K562 (cell line): ENCODE measurements around the gene CENPA. TPM values are rescaled to one million over a fixed set of nuclear protein-coding genes. Genes with fewer than 3 reads are reported as not detected.

Experiments
- CHD7 ChIP-seq: fragments of 200-600 bp; sonication (generic); IDR thresholded peaks from one replicate; pipeline ENCODE4 v1.6.1; 2012; ENCODE audit warnings: mild to moderate bottlenecking, low read depth, low read length, inconsistent platforms
- KDM2B ChIP-seq: fragments of 250-450 bp; sonication (Bioruptor Pico); IDR thresholded peaks from 2 replicates; pipeline ENCODE4 v1.8.0; 2021; ENCODE audit warnings: mild to moderate bottlenecking, moderate library complexity
- KLF16 ChIP-seq: IDR thresholded peaks from 2 replicates; pipeline ENCODE4 v1.6.1; 2016; ENCODE audit warnings: antibody characterized with exemption
- NCOA1 ChIP-seq: fragments of 450-650 bp; IDR thresholded peaks from 2 replicates; pipeline ENCODE4 v1.6.1; 2016; ENCODE audit warnings: low read depth
- NR3C1 ChIP-seq: sonication (generic); formaldehyde crosslinking; IDR thresholded peaks from 2 replicates; pipeline ENCODE4 v1.8.1; 2022; ENCODE audit warnings: missing genetic modification reagents
- POLR2AphosphoS2 ChIP-seq: IDR thresholded peaks from 2 replicates; pipeline ENCODE4 v1.6.1; 2012; ENCODE audit warnings: low read length, improper control_type of control experiment
- POLR2G ChIP-seq: fragments of 200-400 bp; formaldehyde crosslinking; IDR thresholded peaks from 2 replicates; pipeline ENCODE4 v1.6.1; 2017; ENCODE audit warnings: low read depth, mild to moderate bottlenecking, antibody characterized with exemption, low read length, moderate library complexity
- USF1 ChIP-seq: sonication (generic); formaldehyde crosslinking; IDR thresholded peaks from 2 replicates; pipeline ENCODE4 v1.9.0; 2022; ENCODE audit warnings: mild to moderate bottlenecking, missing genetic modification reagents
- ZNF140 ChIP-seq: fragments of 250-450 bp; sonication (Bioruptor Pico); IDR thresholded peaks from 2 replicates; pipeline ENCODE4 v1.8.0; 2021; ENCODE audit warnings: moderate library complexity, mild to moderate bottlenecking, inconsistent platforms
- ZNF311 ChIP-seq: fragments of 250-450 bp; sonication (Bioruptor Pico); IDR thresholded peaks from 2 replicates; pipeline ENCODE4 v1.4.0; 2020; ENCODE audit warnings: mild to moderate bottlenecking, moderate library complexity
- ZNF551 ChIP-seq: fragments of 250-450 bp; sonication (Bioruptor Pico); IDR thresholded peaks from 2 replicates; pipeline ENCODE4 v1.5.0; 2021; ENCODE audit warnings: mild to moderate bottlenecking, moderate library complexity
- polyA plus RNA-seq, 8 experiments: library from polyadenylated mRNA; depleted of rRNA in 4 of 8; stranded (reverse) in 5 of 8; unstranded in 3 of 8; fragments of >200 nt; fragmentation: Nextera tagmentation in 2 of 8; fragmentation: Illumina TruSeq in 1 of 8; extraction: Ambion mirVana in 2 of 8; extraction: Trizol in 1 of 8; gene quantifications; 2 replicates each; pipeline versions ENCODE4 v1.2.1 to v1.2.3, GENCODE V29; 2011 to 2014; ENCODE audit warnings: inconsistent platforms in 1 of 8, missing spikeins in 1 of 8
- total RNA-seq, 7 experiments: library from RNA; depleted of rRNA in 6 of 7; stranded (reverse); fragments of >200 nt in 6 of 7; fragmentation: Illumina TruSeq in 2 of 7; extraction: Trizol in 2 of 7; gene quantifications; 2 replicates each; pipeline versions ENCODE4 v1.2.1 to v1.2.3, GENCODE V29; 2011 to 2021; ENCODE audit warnings: low replicate concordance in 1 of 7
- TF ChIP-seq, protein P1 (sequence below): fragments of 450-650 bp; IDR thresholded peaks from 2 replicates; pipeline ENCODE4 v1.6.1; 2016; ENCODE audit warnings: low read depth, mild to moderate bottlenecking, moderate library complexity
- TF ChIP-seq, protein P2 (sequence below): fragments of 200-800 bp; sonication (Bioruptor generic); IDR thresholded peaks from 2 replicates; pipeline ENCODE4 v1.6.1; 2017; ENCODE audit warnings: missing genetic modification characterization, missing compliant biosample characterization

Gene CENPA
- total and polyA plus RNA-seq, 9 of the 15 experiments (the other 6 are each of a cell fraction or from before 2014, with no cell fraction given): 11.3 to 61.7 (median 44.7) TPM

- TF ChIP-seq CHD7 (no peak), ZNF551 (no peak), NR3C1 (CRISPR knock-in tag) (no peak), ZNF311 (no peak; the same call in none of the 2 replicates), KLF16 (peak; percentile 66; the same call in 1 of the 2 replicates), POLR2G (peak; percentile 51; the same call in 1 of the 2 replicates), KDM2B (no peak), USF1 (no peak), NCOA1 (peak; percentile 80), ZNF140 (no peak), POLR2AphosphoS2 (no peak)
- TF ChIP-seq, protein P1, sequence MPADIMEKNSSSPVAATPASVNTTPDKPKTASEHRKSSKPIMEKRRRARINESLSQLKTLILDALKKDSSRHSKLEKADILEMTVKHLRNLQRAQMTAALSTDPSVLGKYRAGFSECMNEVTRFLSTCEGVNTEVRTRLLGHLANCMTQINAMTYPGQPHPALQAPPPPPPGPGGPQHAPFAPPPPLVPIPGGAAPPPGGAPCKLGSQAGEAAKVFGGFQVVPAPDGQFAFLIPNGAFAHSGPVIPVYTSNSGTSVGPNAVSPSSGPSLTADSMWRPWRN: no peak
- TF ChIP-seq, protein P2, sequence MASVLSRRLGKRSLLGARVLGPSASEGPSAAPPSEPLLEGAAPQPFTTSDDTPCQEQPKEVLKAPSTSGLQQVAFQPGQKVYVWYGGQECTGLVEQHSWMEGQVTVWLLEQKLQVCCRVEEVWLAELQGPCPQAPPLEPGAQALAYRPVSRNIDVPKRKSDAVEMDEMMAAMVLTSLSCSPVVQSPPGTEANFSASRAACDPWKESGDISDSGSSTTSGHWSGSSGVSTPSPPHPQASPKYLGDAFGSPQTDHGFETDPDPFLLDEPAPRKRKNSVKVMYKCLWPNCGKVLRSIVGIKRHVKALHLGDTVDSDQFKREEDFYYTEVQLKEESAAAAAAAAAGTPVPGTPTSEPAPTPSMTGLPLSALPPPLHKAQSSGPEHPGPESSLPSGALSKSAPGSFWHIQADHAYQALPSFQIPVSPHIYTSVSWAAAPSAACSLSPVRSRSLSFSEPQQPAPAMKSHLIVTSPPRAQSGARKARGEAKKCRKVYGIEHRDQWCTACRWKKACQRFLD (CRISPR knock-in tag): peak; percentile 87; the same call in 1 of the 2 replicates
These were observed 27.7 kb upstream of the CENPA start (continued) for GRCh38 chr2:26757873-26758789.
